Cerebellar cortex (tissue), 1 donor: ENCODE results near the gene MSANTD1.

Experiments used
- DNase-seq: peaks from one replicate; pipeline ENCODE4 v3.0.0-alpha.2; 2015; ENCODE audit warnings: low spot score

MSANTD1 gene

GRCh38 chr4:3248178-3248480 lies 830 bp upstream of the MSANTD1 start:
- no peak for DNase-seq

GRCh38 chr4:3249711-3250437 lies 915 bp downstream of the MSANTD1 start:
- no peak for DNase-seq

- DNase-seq = no peak
Observed at GRCh38 chr4:3250438-3250955, 1.5 kb downstream of the MSANTD1 start.

GRCh38 chr4:3250956-3251690 lies 2.2 kb downstream of the MSANTD1 start:
- DNase-seq = no peak

- no peak for DNase-seq
Observed at GRCh38 chr4:3251691-3252479, 2.9 kb downstream of the MSANTD1 start.

GRCh38 chr4:3252480-3252828 lies 3.5 kb downstream of the MSANTD1 start:
- DNase-seq = no peak

GRCh38 chr4:3252831-3253641 lies 4.1 kb downstream of the MSANTD1 start:
- DNase-seq = no peak

GRCh38 chr4:3253808-3254207 lies 4.8 kb downstream of the MSANTD1 start:
- no peak for DNase-seq

GRCh38 chr4:3254302-3255131 lies 5.6 kb downstream of the MSANTD1 start:
- DNase-seq = no peak

GRCh38 chr4:3255611-3256186 lies 6.7 kb downstream of the MSANTD1 start:
- no peak for DNase-seq

- no peak for DNase-seq
Observed at GRCh38 chr4:3256230-3257102, 7.5 kb downstream of the MSANTD1 start.

GRCh38 chr4:3257103-3257555 lies 8.2 kb downstream of the MSANTD1 start:
- DNase-seq = peak; percentile 47

GRCh38 chr4:3257556-3258482 lies 8.9 kb downstream of the MSANTD1 start:
- no peak for DNase-seq

- no peak for DNase-seq
Observed at GRCh38 chr4:3261411-3262207, 12.7 kb downstream of the MSANTD1 start.

GRCh38 chr4:3262208-3263052 lies 13.5 kb downstream of the MSANTD1 start:
- DNase-seq = no peak

- DNase-seq = no peak
Observed at GRCh38 chr4:3263053-3263875, 14.3 kb downstream of the MSANTD1 start.
